H1 (cell line): ENCODE results near the gene GPR150. TPM values are rescaled to one million over a fixed set of nuclear protein-coding genes. Genes with fewer than 3 reads are reported as not detected.

Source experiments
- CTCF ChIA-PET: fragments of 300-600 bp; sonication (Branson Sonifier 250); formaldehyde crosslinking; loops from one replicate; lab custom pipeline; 2021; ENCODE audit not compliant: partially characterized antibody; lab: Charles Lee
- POLR2A ChIA-PET: fragments of 300-600 bp; sonication (Branson Sonifier 250); formaldehyde crosslinking; loops from one replicate; lab custom pipeline; 2021; ENCODE audit warnings: inconsistent platforms; ENCODE audit not compliant: partially characterized antibody; lab: Charles Lee
- DNase-seq, 2 experiments: peaks; one replicate each; pipeline versions ENCODE4 v3.0.0 to v3.0.0-alpha.2; 2010 to 2022; ENCODE audit warnings: low spot score in 2 of 2, low read depth in 1 of 2, mixed read lengths in 1 of 2
- FAIRE-seq: peaks from 2 replicates; lab custom pipeline; 2011; peaks lifted over from hg19 to GRCh38; lab: Jason Lieb, UNC
- H2AFZ ChIP-seq: 2 replicates; pipeline ENCODE4 v1.8.1; 2012; ENCODE audit warnings: low read length, inconsistent platforms
- H2AK5ac ChIP-seq: 2 replicates; pipeline ENCODE4 v1.6.1; 2013; ENCODE audit warnings: low read depth, low read length
- H2BK120ac ChIP-seq: replicated peaks from 2 replicates; pipeline ENCODE3; 2013; ENCODE audit warnings: low read depth, low read length, inconsistent platforms
- H2BK12ac ChIP-seq: 2 replicates; pipeline ENCODE4 v1.6.1; 2013; ENCODE audit warnings: low read depth, low read length
- H2BK15ac ChIP-seq: 2 replicates; pipeline ENCODE4 v1.6.1; 2013; ENCODE audit warnings: low read length
- H2BK20ac ChIP-seq: 2 replicates; pipeline ENCODE4 v1.6.1; 2013; ENCODE audit warnings: low read length
- H2BK5ac ChIP-seq: 2 replicates; pipeline ENCODE4 v1.6.1; 2013; ENCODE audit warnings: low read depth, low read length
- H3K14ac ChIP-seq: 2 replicates; pipeline ENCODE4 v1.6.1; 2013; ENCODE audit warnings: inconsistent platforms; ENCODE audit not compliant: insufficient read length
- H3K18ac ChIP-seq: 2 replicates; pipeline ENCODE4 v1.6.1; 2013; ENCODE audit warnings: low read length; ENCODE audit errors: extremely low read depth
- H3K23ac ChIP-seq: 2 replicates; pipeline ENCODE4 v1.6.1; 2013; ENCODE audit warnings: inconsistent platforms; ENCODE audit not compliant: insufficient read length
- H3K23me2 ChIP-seq: 2 replicates; pipeline ENCODE4 v1.6.1; 2013; ENCODE audit warnings: low read depth, low read length
- H3K27ac ChIP-seq: 2 replicates; pipeline ENCODE4 v1.6.1; 2011; ENCODE audit warnings: low read depth, low read length, inconsistent platforms
- H3K27me3 ChIP-seq, 4 experiments: replicated peaks in 1 of 4; 1 replicate in 1 of 4; 2 replicates in 3 of 4; pipeline versions ENCODE4 v1.6.1 to v1.8.1; 2011 to 2013; ENCODE audit warnings: low read length in 3 of 4, mild to moderate bottlenecking in 3 of 4, inconsistent platforms in 2 of 4, mixed read lengths in 2 of 4, moderate library complexity in 1 of 4; ENCODE audit not compliant: control insufficient read depth in 3 of 4, insufficient read depth in 3 of 4; ENCODE audit errors: extremely low read depth in 1 of 4
- H3K36me3 ChIP-seq, 4 experiments: 2 replicates each; pipeline versions ENCODE4 v1.6.1 to v1.8.1; 2011 to 2013; ENCODE audit warnings: mild to moderate bottlenecking in 4 of 4, low read length in 3 of 4, moderate library complexity in 2 of 4, control low read depth in 1 of 4, inconsistent platforms in 1 of 4; ENCODE audit not compliant: insufficient read depth in 4 of 4, control insufficient read depth in 2 of 4
- H3K4ac ChIP-seq: replicated peaks from 2 replicates; pipeline ENCODE3; 2013; ENCODE audit warnings: low read length, low read depth, mixed read lengths, inconsistent platforms; ENCODE audit not compliant: insufficient read length
- H3K4me1 ChIP-seq, 4 experiments: replicated peaks in 1 of 4; 1 replicate in 1 of 4; 2 replicates in 3 of 4; pipeline versions ENCODE4 v1.6.1 to v1.8.1; 2011 to 2013; ENCODE audit warnings: low read length in 3 of 4, inconsistent platforms in 2 of 4, mixed read lengths in 1 of 4; ENCODE audit not compliant: insufficient read depth in 4 of 4, control insufficient read depth in 3 of 4
- H3K4me2 ChIP-seq, 2 experiments: 2 replicates each; pipeline versions ENCODE4 v1.6.1 to v1.8.1; 2011 to 2013; ENCODE audit warnings: low read depth in 2 of 2, low read length in 2 of 2, control low read depth in 1 of 2, inconsistent platforms in 1 of 2, mild to moderate bottlenecking in 1 of 2; ENCODE audit not compliant: insufficient read depth in 1 of 2
- H3K4me3 ChIP-seq, 4 experiments: fragments of 200-600, 300-600 bp in 1 of 4; sonication (generic), shearing (Covaris generic), sonication (Bioruptor Twin) in 1 of 4; 2 replicates each; pipeline versions ENCODE4 v1.5.1 to v1.8.1; 2011 to 2016; ENCODE audit warnings: low read length in 4 of 4, low read depth in 3 of 4, control low read depth in 2 of 4, inconsistent platforms in 2 of 4, mild to moderate bottlenecking in 2 of 4, mixed read lengths in 1 of 4, moderate library complexity in 1 of 4; ENCODE audit not compliant: insufficient read depth in 2 of 4; ENCODE audit errors: extremely low read depth in 1 of 4
- H3K56ac ChIP-seq: replicated peaks from 2 replicates; pipeline ENCODE3; 2013; ENCODE audit warnings: low read depth, mild to moderate bottlenecking, mixed read lengths, low read length, inconsistent platforms; ENCODE audit not compliant: insufficient read length
- H3K79me1 ChIP-seq: 2 replicates; pipeline ENCODE4 v1.6.1; 2013; ENCODE audit warnings: low read depth, low read length, control low read depth
- H3K79me2 ChIP-seq, 2 experiments: 2 replicates each; pipeline versions ENCODE4 v1.6.1 to v1.8.1; 2012 to 2013; ENCODE audit warnings: low read length in 2 of 2, mild to moderate bottlenecking in 2 of 2, inconsistent platforms in 1 of 2; ENCODE audit not compliant: insufficient read depth in 2 of 2, control insufficient read depth in 1 of 2
- H3K9ac ChIP-seq, 4 experiments: replicated peaks in 1 of 4; 1 replicate in 1 of 4; 2 replicates in 3 of 4; pipeline versions ENCODE4 v1.6.1 to v1.8.1; 2011 to 2013; ENCODE audit warnings: low read depth in 3 of 4, low read length in 3 of 4, control low read depth in 2 of 4, mild to moderate bottlenecking in 2 of 4, moderate library complexity in 2 of 4, inconsistent platforms in 1 of 4; ENCODE audit errors: extremely low read depth in 1 of 4
- H3K9me3 ChIP-seq, 2 experiments: 2 replicates each; pipeline versions ENCODE4 v1.6.1 to v1.8.1; 2012 to 2013; ENCODE audit warnings: mild to moderate bottlenecking in 2 of 2, moderate library complexity in 2 of 2, control low read depth in 1 of 2, inconsistent platforms in 1 of 2, low read depth in 1 of 2, low read length in 1 of 2, mixed read lengths in 1 of 2; ENCODE audit not compliant: insufficient read depth in 2 of 2
- H4K20me1 ChIP-seq, 2 experiments: replicated peaks in 1 of 2; 2 replicates each; pipeline versions ENCODE3 to v1.8.1; 2011 to 2013; ENCODE audit warnings: inconsistent platforms in 2 of 2, low read length in 2 of 2, mild to moderate bottlenecking in 1 of 2; ENCODE audit not compliant: insufficient read depth in 2 of 2, control insufficient read depth in 1 of 2
- H4K5ac ChIP-seq: 2 replicates; pipeline ENCODE4 v1.6.1; 2013; ENCODE audit warnings: low read length, low read depth, mixed read lengths, inconsistent platforms; ENCODE audit not compliant: insufficient read length
- H4K8ac ChIP-seq: 2 replicates; pipeline ENCODE4 v1.8.0; 2013; ENCODE audit warnings: mild to moderate bottlenecking, moderate library complexity, low read length, inconsistent platforms; ENCODE audit not compliant: insufficient read depth; ENCODE audit errors: extremely low read depth
- H4K91ac ChIP-seq: replicated peaks from 2 replicates; pipeline ENCODE3; 2013; ENCODE audit warnings: low read length, mixed read lengths, inconsistent platforms; ENCODE audit not compliant: insufficient read length
- BACH1 ChIP-seq: IDR thresholded peaks from 2 replicates; pipeline ENCODE4 v1.6.1; 2012; ENCODE audit warnings: low read length, improper control_type of control experiment
- BCL11A ChIP-seq, 2 experiments: IDR thresholded peaks; one replicate each; pipeline ENCODE4 v1.6.1; 2011; ENCODE audit warnings: low read depth in 2 of 2, low read length in 2 of 2, mild to moderate bottlenecking in 2 of 2
- CTBP2 ChIP-seq: IDR thresholded peaks from 2 replicates; pipeline ENCODE4 v1.7.0; 2011; ENCODE audit warnings: borderline replicate concordance, mild to moderate bottlenecking, moderate library complexity, mixed read lengths, low read length; ENCODE audit not compliant: insufficient read depth, insufficient read length
- GTF2F1 ChIP-seq: IDR thresholded peaks from 2 replicates; pipeline ENCODE4 v1.6.1; 2012; ENCODE audit warnings: low read depth, low read length, improper control_type of control experiment, borderline replicate concordance
- JUND ChIP-seq: IDR thresholded peaks from 2 replicates; pipeline ENCODE4 v1.6.1; 2011; ENCODE audit warnings: mild to moderate bottlenecking, improper control_type of control experiment, low read length
- NRF1 ChIP-seq: IDR thresholded peaks from 2 replicates; pipeline ENCODE4 v1.6.1; 2011; ENCODE audit warnings: mild to moderate bottlenecking, low read depth, low read length, improper control_type of control experiment
- PHF8 ChIP-seq: fragments of 200-600 bp; sonication (generic); conservative IDR thresholded peaks from 2 replicates; pipeline ENCODE4 v1.7.1; 2012; ENCODE audit warnings: low read depth, mild to moderate bottlenecking, inconsistent platforms, low read length, moderate library complexity
- POLR2AphosphoS5 ChIP-seq: IDR thresholded peaks from 2 replicates; pipeline ENCODE4 v1.6.1; 2011; ENCODE audit warnings: low read depth, low read length
- SIRT6 ChIP-seq: IDR thresholded peaks from one replicate; pipeline ENCODE4 v1.7.1; 2012; ENCODE audit warnings: low read length, inconsistent platforms
- SP4 ChIP-seq: IDR thresholded peaks from 2 replicates; pipeline ENCODE4 v1.6.1; 2012; ENCODE audit warnings: low read length, inconsistent platforms
- TAF1 ChIP-seq: IDR thresholded peaks from 2 replicates; pipeline ENCODE4 v1.6.1; 2011; ENCODE audit warnings: mild to moderate bottlenecking, low read depth, low read length
- TAF7 ChIP-seq: optimal IDR thresholded peaks from 2 replicates; pipeline ENCODE3; 2011; ENCODE audit warnings: low read depth, mild to moderate bottlenecking, inconsistent platforms, low read length, moderate library complexity, borderline replicate concordance
- TEAD4 ChIP-seq: IDR thresholded peaks from 2 replicates; pipeline ENCODE4 v1.6.1; 2012; ENCODE audit warnings: low read depth, low read length, inconsistent platforms, mixed read lengths
- ZNF274 ChIP-seq: IDR thresholded peaks from 2 replicates; pipeline ENCODE4 v1.7.0; 2012; ENCODE audit warnings: low read length, borderline replicate concordance; ENCODE audit errors: extremely low read depth
- WGBS, 2 experiments: shearing (Covaris generic) in 1 of 2; methylation state at CpG; one replicate each; pipeline versions ENCODE4 v1.1.6 to v1.1.7; 2013 to 2015; ENCODE audit warnings: low lambda C conversion rate in 2 of 2, mixed read lengths in 2 of 2, inconsistent platforms in 1 of 2, low coverage in 1 of 2, missing lambda C conversion rate in 1 of 2; ENCODE audit not compliant: insufficient replicate concordance in 2 of 2, insufficient coverage in 1 of 2, insufficient read length in 1 of 2; ENCODE audit errors: extremely low coverage in 1 of 2, missing lambda C conversion rate in 1 of 2; 5-methylcytosine and 5-hydroxymethylcytosine counted together
- polyA plus RNA-seq, 7 experiments: library from polyadenylated mRNA; depleted of rRNA in 3 of 7; stranded (reverse) in 5 of 7; unstranded in 2 of 7; fragments of >200 nt in 5 of 7; fragments of 200-250 nt in 2 of 7; gene quantifications; 1 replicate in 5 of 7; 2 replicates in 1 of 7; 4 replicates in 1 of 7; pipeline versions ENCODE4 v1.2.1 to v1.2.3, GENCODE V29; 2011 to 2013; ENCODE audit warnings: missing spikeins in 2 of 7, mixed read lengths in 2 of 7
- total RNA-seq: library from RNA; stranded (reverse); fragmentation: NEBNext Ultra II Directional; extraction: Animal tissue kit (Norgen Biotek cat#: 25700); gene quantifications from 2 replicates; pipeline ENCODE4 v1.2.1, GENCODE V29; 2021
- TF ChIP-seq, protein P1 (sequence below): IDR thresholded peaks from 2 replicates; pipeline ENCODE4 v1.6.1; 2012; ENCODE audit warnings: inconsistent platforms

GPR150 gene
- total and polyA plus RNA-seq, 2 of the 8 experiments (the other 6 are each of a cell fraction or from before 2014, with no cell fraction given) = 0.14 TPM; not detected in 1

DNA sequence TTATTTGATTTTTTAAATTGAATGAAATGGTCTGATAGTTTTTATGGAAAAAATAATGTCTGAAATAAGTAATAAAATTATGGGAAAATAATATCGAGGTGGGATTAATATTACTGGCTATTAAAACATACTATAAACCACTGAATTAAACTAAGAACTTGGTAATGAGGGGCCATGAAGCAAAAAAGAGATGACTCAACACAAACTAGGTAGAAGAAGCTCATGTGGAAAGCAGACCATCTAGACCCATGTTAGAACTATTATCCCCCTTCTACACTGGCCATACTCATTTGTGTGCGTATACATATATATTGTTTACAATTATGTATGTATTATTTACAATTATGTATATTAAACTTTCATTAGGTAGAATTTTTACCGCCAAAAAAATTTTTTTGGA is 8.5 kb upstream of the GPR150 start:
- H2BK20ac ChIP-seq = no peak overlapping the region
- no peak overlapping the region for H4K91ac ChIP-seq
- no peak overlapping the region for H2BK12ac ChIP-seq
- H3K14ac ChIP-seq = no peak overlapping the region
- no peak overlapping the region for H3K4me3 ChIP-seq
- ChIA-PET POLR2A (no interaction called here), CTCF (interaction anchor here (1.4 kb wide), 1 partner anchor 11 kb away, joined by 3 read pairs; no protein-coding TSS in a partner anchor)
- H2AK5ac ChIP-seq = no peak overlapping the region
- no peak overlapping the region for H2BK120ac ChIP-seq
- H3K9ac ChIP-seq = no peak overlapping the region
- no peak overlapping the region for H2BK5ac ChIP-seq
- H3K27me3 ChIP-seq = no peaks in the 10 kb centered on the region
- no peaks in the 10 kb centered on the region for H4K20me1 ChIP-seq
- DNase-seq = no peak
- H4K8ac ChIP-seq = no peak overlapping the region
- no peak overlapping the region for H3K4me2 ChIP-seq
- H3K23ac ChIP-seq = no peak overlapping the region
- no peaks in the 10 kb centered on the region for H3K79me1 ChIP-seq
- no peaks in the 10 kb centered on the region for H3K23me2 ChIP-seq
- H3K4ac ChIP-seq = no peak overlapping the region
- no peak overlapping the region for H3K56ac ChIP-seq
- 88 to 100% methylated on average over 1 to 3 of the region's 3 CpGs for WGBS, 2 experiments
- H4K5ac ChIP-seq = no peak overlapping the region
- H3K27ac ChIP-seq = no peak overlapping the region
- H3K36me3 ChIP-seq = no peaks in the 10 kb centered on the region
- no peaks in the 10 kb centered on the region for H3K4me1 ChIP-seq
- H2BK15ac ChIP-seq = no peak overlapping the region
- H3K9me3 ChIP-seq = peaks cover 0 to 6% of the 10 kb centered on the region in 2 experiments; a peak in 2 of 4 replicates
- H3K18ac ChIP-seq = no peak overlapping the region
- no peaks in the 10 kb centered on the region for H3K79me2 ChIP-seq
- no peak for FAIRE-seq
- no peak overlapping the region for H2AFZ ChIP-seq
- TF ChIP-seq NRF1 (no peak), BACH1 (no peak), TAF1 (no peak), CTBP2 (no peak), JUND (no peak), TEAD4 (no peak), GTF2F1 (no peak), POLR2AphosphoS5 (no peak), PHF8 (no peak), ZNF274 (no peak), SIRT6 (no peak), BCL11A (IDR thresholded peaks at IDR 0.05; ENCODE audit: low read depth in 2 of 2, low read length in 2 of 2) (no peak), SP4 (no peak), TAF7 (no peak)
- TF ChIP-seq, protein P1, sequence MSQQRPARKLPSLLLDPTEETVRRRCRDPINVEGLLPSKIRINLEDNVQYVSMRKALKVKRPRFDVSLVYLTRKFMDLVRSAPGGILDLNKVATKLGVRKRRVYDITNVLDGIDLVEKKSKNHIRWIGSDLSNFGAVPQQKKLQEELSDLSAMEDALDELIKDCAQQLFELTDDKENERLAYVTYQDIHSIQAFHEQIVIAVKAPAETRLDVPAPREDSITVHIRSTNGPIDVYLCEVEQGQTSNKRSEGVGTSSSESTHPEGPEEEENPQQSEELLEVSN = no peak
